GM19438 (cell line): Measurements from ENCODE around the gene GDA.

Source experiments
- ATAC-seq: cut with Tn5 transposase; IDR thresholded peaks from one replicate; pipeline ENCODE4 v1.9.1; 2021; ENCODE audit warnings: low read depth; ENCODE audit not compliant: unreplicated experiment

GDA gene

DNA sequence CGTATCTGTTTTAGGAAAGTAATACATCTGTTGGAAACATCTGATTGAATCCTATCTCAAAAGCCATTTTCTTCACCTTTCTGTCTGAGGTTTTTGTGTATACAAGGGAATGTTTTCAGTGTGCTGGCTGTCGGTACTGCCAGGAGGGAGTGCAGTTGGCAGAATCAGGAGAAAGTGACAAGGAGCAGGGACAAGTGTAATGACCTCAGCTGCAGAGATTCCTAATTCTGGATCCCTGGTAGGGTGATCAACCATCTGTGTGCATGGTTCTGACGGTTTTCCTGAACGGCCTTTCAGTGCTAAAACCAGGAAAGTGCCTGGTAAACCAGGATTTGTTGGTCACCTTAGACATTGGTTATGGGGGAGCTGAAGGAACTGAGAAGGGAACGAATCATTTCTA, 1.6 kb upstream of the GDA start:
- no peak for ATAC-seq

DNA sequence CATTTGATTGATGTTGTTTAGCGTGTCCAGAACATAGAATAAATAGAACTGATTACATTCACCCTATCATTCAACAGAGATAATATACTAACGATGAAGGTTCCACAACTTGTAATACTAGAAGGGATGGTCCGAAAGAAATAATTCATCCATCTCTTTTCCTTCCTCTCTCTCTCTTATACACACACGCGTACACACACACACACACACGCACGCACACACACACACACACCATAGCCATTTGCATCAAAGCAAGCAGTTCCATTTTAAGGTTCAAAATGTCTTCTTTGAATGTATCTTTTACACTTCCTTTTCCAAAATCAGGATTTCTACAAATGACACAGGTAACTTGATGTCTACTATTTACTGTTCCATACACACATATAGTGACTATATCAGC, 887 bp downstream of the GDA start:
- ATAC-seq, result no peak

DNA sequence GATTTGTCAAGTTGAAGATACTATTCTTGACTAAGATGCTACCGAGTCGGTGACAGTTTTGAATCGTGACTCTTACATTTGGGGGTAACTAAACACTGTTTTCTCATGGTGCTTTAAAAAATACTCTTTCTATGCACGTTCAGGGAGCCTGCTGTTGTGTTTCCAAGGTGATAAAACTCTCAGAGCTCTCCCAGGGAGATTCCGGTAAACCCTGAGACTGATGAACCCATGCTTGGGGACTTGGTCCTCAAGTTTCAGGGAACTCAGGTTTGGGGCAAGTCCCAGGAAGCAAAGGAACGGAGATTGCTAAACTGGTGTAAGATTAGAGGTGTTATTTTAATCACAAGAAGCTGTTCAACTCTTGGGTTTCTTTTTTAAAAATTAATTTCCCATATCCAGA, 1.4 kb downstream of the GDA start:
- no peak for ATAC-seq

DNA sequence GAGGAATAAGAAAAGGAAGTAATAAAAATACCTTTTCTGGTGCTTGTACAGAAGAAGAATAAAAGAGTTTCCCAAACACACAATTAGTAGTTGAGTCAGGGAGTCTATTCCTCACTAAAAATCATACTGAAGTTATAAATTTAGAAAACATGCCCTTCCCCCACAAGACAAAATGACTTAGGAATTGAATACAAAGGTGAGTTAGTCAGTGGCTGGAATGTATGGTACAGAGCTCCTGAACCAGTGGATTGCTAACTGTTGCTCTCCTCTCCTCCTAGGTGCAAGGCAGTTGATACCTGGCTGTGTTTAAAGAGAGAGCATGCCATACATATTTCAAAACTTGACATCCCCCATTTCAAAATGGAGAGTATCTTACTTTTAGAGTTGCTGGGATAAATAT, 1.9 kb downstream of the GDA start:
- ATAC-seq, result no peak

DNA sequence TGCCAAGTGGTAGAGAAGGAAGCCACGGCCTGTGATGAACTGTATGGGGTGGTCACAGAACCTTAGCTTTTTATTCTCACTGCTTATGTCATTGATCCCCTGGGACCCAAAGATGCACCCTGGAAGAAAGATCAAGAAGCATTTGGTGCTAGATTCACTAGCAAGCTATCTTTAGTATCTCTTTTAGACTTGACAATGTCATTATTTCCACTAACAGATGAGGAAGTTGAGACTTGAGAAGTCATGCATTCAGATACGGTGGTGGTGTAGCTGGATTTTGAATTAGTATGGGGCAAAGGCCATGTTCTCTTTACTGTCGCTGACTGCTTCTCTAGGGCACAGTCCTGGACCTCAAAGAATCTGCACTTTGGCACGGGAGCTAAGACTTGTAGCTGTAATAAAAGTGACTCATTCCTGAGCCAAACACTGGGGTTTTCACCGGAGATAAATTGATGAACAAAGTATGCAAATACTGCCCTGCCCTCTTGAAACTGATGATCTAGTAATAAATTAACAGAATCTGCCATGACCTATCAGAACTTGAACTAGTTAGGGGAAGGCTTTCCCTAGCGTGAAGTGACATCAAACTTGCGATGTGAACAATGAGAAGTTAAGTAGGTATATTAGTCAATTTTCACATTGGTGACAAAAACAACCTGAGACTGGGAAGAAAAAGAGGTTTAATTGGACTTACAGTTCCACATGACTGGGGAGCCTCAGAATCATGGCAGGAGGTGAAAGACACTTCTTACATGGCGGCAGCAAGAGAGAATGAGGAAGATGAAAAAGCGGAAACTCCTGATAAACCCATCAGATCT, 5.4 kb downstream of the GDA start:
- peak; percentile 91 for ATAC-seq

DNA sequence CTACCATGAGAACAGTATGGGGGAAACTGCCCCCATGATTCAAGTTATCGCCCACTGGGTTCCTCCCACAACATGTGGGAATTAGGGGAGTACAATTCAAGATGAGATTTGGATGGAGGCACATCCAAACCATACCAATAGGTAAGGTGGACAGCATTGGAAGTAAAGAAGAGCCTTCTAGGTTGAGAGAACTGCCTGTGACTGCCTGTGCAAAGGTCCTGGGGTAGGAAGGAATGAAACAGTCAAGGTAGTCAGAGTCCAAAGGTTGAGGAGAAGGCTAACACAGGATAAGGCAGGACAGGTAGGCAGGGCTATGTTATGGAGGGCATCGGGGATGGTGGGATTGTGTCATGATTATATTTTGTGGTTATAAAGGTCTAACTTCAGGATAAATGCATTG, 6.1 kb downstream of the GDA start:
- no peak for ATAC-seq

DNA sequence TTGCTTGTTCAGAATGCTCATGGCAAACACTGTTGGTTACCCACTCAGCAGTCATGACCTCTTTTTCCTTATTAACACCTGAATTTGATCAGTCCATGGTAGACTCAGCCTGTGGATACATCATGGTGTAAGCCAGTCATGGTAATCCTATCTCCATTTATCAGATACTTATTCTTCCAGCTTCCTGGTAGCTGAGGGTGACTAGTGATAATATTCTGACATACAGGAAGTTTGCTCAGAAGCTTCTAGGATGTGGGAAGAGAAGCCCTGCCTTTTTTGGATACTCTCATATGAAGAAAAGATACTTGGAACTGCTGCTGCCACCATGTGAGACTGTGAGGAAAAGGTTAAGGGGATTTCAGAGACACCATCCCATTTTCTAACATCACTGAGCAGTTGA, 7.3 kb downstream of the GDA start:
- no peak for ATAC-seq

DNA sequence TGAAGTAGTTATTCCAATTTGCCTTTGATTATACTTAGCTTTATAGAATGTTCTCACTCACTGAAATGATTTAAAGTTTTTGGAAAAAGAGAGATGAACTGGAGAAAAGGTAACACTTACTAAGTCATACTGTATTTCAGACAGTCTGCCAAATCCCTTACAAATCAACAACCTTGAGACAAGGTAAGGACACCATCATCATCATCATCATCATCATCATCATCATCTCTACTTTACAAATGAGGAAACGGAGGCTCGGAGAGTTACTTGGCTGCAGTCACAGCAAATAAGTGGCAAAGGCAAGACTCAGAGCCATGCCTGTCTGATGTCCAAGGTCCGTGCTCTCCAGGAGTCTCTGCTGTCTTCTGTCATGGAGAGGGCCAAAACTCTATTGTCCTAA, 9.4 kb downstream of the GDA start:
- ATAC-seq, result no peak

DNA sequence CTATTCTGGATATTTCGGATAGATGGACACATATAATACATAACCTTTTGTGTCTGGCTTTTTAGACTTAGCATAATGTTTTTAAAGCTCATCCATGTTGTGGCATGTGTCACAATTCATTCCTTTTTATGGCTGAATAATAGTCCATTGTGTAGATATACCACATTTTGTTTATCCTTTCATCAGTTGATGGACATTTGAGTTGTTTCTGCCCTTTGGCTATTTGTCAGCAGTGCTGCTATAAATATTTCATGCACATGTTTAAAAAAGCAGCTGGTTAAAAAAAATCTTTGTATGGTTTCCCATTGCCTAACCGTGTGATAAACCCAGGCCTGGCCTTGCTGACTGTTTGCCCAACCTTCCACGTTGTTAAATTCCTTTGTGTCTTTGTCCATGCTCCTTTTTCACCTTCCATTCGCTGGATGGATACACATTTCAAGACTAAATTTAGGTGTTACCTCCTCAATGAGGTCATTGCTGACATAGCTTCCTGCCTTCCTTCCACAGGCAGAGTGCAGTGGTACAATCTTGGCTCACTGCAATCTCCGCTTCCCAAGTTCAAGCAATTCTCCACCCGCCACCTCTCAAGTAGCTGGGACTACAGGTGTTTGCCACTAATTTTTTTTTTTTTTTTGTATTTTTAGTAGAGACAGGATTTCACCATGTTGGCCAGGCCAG, 11.3 kb downstream of the GDA start:
- ATAC-seq, result no peak

DNA sequence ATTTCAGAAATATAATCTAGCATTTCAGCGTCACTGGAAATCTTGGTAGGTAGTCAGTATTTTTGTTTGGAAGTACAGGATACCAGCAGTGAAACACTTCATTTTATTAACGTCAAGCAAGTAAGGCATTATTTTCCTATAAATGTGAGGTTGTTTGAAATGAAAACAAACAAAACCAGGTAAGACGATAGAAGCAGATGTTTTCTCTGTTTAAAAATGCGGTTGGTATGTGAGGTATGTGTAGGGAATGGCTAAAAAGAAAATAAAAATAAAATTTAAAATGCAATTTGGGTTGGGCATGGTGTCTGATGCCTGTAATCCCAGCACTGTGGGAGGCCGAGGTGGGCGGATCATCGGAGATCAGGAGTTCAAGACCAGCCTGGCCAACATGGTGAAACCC, 16.1 kb downstream of the GDA start:
- no peak for ATAC-seq

DNA sequence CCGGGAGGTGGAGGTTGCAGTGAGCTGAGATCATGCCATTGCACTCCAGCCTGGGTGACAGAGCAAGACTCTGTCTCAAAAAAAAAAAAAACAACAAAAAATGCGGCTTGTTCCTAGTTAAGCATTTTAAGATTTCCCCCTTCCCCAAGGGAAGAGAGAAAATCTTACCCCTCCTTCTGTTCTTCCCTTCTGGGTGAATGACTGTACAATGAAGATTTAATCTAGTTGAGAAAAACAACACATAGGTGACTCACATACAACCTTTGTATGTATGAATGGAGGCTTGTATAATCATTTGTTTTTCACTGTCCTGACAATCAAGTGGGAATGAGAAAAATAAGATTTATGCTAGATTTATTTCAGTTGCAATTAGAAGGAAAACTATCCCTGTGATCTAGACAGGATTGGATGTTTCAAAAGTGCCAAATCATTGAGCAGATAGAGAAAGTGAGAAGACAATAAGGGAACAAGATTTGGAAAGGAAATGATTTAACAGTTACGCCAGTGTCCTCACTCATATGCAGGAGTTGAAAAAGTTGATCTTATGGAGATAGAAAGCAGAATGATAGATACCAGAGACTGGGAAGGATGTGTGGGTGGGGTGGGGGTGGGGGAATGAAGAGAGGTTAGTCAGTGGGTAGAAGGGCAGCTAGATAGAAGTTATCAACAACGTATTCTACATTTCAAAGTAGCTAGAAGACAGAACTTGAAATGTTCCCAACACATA, 16.7 kb downstream of the GDA start:
- ATAC-seq, result no peak

DNA sequence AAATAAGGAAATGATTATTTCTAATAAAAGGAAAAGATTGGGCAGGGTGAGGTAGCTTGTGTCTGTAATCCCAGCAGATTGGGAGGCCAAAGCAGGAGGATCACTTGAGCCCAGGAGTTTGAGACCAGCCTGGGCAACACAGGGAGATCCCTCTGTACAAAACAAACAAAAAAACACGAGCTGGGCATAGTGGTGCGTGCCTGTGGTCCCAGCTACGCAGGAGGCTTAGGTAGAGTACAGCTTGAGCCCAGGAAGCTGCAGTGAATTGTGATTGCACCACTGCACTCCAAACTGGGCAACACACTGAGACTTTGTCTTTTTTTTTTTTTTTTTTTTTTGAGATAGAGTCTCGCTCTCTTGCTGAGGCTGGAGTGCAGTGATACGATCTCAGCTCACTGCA, 18.8 kb downstream of the GDA start:
- ATAC-seq, result no peak

DNA sequence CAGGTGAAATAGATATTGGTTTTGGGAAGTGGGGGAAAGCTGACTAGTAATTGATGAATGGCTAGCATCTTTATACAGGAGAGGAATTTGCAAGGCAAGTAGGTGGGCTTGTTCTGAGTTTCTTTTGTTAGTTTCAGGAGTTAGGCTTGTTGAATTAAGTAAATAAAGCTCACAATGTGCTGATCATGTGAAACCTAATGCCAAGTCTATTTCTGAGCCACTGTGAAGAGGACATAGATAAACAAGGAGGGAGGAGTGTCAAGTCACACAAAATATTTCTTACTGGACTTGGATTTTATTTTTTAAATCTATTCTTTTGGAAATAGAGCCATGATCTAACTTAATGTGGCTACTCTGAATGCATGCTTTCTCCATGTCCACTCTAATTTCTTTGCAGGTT, 19.9 kb downstream of the GDA start:
- ATAC-seq, result no peak

DNA sequence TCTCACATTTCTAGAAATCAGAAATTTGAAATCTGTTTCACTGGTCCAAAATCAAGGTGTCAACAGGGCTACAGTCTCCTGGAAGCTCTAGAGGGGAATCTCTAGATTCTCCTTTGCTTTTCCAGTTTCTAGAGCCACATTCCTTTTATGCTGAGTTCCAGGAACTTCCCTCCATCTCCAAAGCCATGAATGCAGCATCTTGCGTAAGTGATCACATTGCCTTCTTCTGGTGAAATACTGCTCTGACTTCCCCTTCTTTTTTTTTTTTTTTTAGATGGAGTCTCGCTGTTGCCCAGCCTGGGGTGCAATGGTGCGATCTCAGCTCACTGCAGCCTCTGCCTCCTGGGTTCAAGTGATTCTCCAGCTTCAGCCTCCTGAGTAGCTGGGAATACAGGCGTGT, 23.8 kb downstream of the GDA start:
- no peak for ATAC-seq

DNA sequence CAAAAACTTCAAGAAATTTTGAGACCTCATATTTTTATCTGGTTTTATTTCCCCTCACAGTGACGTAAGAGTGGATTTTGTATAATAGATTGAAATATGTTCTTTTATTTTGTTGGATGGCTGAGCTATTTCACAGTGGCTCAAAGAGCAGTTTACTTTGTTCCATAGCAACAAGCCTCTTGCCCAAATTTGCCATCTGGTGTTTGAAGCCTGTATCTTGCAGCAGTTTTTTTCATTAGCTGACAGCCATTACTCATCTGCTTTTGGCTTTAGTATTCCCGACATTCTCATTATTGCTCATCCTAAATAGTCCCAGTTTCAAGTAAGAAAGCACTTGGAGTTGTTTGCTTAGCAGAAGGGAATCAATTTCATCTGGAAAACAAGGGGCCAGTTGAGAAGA, 36.3 kb downstream of the GDA start:
- no peak for ATAC-seq

DNA sequence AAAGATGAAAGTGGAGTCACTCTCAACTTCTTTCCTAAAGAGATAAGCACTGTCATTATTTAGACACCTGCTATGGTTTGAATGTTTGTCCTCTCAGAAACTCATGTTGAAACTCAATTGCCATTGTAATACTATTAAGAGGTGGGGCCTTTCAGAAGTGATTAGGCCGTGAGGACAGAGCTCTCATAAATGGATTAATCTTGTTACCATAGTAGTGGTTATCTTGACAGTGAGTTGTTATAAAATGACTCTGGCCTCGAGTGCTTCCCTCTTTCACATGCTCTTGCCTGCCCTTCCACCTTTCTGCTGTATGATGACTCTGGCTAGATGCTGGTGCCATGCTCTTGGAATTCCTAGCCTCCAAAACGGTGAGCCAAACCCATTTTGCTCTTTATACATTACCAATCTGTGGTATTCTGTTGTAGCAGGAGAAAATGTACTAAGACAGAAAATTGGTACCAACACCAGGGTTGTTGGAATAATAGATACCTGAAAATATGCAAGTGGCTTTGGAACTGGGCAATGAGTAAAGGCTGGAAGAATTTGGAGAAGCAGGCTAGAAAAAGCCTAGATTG, 38.0 kb downstream of the GDA start:
- no peak for ATAC-seq

DNA sequence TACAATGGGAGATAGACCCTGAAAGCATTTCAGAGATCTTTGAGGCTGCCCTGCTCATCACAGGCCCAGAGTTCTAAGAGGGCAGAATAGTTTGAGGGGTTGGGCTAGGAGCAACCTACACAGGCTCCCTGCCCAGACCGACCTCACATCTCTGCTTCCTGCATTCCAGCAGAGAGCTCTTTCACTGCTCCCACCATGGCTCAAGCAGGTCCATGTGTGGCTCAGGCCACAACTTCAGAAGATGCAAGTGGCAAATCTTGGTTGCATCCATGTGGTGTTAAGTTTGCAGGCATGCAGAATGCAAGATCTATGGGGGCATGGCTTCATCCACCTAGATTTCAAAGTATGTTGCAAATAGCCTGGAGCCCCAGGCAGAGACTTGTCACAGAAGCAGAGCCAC, 39.0 kb downstream of the GDA start:
- ATAC-seq, result no peak

DNA sequence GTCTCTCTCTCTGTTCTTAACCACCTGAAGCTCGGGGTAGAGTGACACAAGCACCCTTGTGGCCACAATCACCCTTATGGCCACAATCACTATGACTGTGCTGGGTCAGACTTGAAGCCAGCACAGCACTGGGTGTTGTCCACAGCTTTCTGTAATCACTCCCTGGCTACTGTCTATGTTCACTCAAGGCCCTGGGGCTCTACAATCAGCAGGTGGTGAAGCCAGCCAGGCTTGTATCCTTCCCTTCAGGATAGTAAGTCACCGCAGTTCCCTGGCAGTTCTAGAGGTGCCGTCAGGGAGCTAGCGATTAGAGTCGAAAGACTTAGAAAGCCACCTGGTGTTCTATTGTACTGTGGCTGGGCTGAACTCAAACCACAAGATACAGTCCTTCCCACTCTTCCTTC, 44.2 kb downstream of the GDA start:
- ATAC-seq, result peak; percentile 88

DNA sequence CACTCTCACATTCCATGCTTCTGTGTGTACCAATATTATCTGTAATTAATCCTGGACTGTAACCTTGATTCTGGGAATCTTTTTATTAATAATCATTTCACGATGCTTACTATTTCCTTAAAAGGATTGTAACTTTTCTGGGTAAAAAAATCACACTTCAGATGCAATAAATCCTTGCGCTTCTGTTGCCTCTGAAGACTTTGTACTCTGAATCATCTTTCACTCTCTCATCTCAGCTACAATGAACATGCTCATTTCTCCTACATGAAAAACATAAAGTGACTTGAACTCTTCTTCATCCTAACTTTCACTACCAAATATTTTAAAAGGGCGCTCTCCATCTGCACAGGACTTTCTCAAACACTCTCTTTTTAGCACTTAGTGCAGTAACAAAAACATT, 50.0 kb downstream of the GDA start:
- ATAC-seq, result no peak

DNA sequence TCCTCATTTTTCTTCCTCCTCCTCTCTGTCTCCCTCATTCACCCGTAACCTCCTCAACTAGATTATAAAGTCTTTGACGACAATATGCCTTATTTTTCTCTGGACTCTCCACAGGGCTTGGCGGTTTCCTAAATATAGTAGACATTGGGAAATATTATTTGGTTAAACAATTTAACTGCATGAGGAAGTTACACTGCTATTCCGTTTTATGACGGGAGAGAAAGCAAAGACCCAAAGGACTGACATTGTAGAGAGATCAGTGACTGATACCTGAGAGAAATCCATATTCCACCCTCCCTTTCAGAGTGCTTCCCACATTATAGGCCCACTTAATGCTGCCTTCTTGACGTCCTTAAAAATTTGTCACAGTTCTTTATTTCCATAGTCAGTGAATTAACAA, 51.2 kb downstream of the GDA start:
- no peak for ATAC-seq

DNA sequence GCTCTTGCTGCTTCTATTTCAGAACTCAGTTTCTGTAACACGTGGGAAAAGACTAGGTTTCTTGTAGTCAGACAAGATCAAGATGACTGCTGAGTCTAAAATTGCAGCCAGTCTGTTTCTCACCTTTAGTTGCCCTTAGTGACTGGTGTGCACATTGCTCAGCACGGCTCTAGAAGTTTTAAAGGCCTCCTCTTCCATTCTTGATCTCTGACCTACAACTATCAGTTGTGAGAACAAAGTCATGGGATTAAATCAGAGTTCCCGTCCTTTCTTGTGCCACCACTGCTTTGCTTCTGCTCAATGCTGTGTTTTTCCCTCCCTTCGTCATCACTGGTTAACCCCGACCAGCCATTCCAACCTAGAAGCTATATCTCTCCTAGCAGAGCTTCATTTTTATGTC, 52.8 kb downstream of the GDA start:
- no peak for ATAC-seq
